HCT116 (cell line): ENCODE results near the gene CCDC73. TPM values are rescaled to one million over a fixed set of nuclear protein-coding genes. Genes with fewer than 3 reads are reported as not detected.

Experiments used
- ATAC-seq: fragments of 200-7000 bp; cut with Tn5 transposase; 2 replicates; pipeline ENCODE4 v1.9.1; 2020; ENCODE audit warnings: mild to moderate bottlenecking, moderate library complexity
- BruUV-seq: library from RNA; stranded (reverse); fragments of 400-500 nt; replicated peaks from 2 replicates; lab custom pipeline; 2021; lab: Mats Ljungman, UMichigan
- CTCF ChIA-PET: fragments of 300-600 bp; sonication (Branson Sonifier 250); formaldehyde crosslinking; loops from one replicate; lab custom pipeline; 2021; ENCODE audit warnings: antibody characterized with exemption; lab: Charles Lee
- POLR2A ChIA-PET: fragments of 300-600, 350-600 bp; sonication (Branson Sonifier 250); formaldehyde crosslinking; loops from one replicate; lab custom pipeline; 2021; ENCODE audit warnings: antibody characterized with exemption; lab: Charles Lee
- RAD21 ChIA-PET, 2 experiments: fragments of 300-600 bp; sonication (Branson Sonifier 250); formaldehyde crosslinking; loops; one replicate each; lab custom pipeline; 2023; ENCODE audit warnings: low total read pairs in 2 of 2; ENCODE audit not compliant: uncharacterized antibody in 2 of 2, unreplicated experiment in 2 of 2, low non-redundant PET in 1 of 2; lab: Charles Lee
- DNase-seq: peaks from one replicate; pipeline ENCODE4 v3.0.0-alpha.2; 2010; ENCODE audit warnings: low read depth, low spot score
- H2AFZ ChIP-seq: fragments of 200-600 bp; shearing (Covaris generic), sonication (generic); 2 replicates; pipeline ENCODE4 v1.6.1; 2017; ENCODE audit warnings: low read depth, mixed run types, mixed read lengths, antibody characterized with exemption, low read length; ENCODE audit not compliant: poor library complexity, severe bottlenecking
- H3K27ac ChIP-seq: 2 replicates; pipeline ENCODE4 v1.5.1; 2012; ENCODE audit warnings: low read depth, low read length
- H3K27me3 ChIP-seq: fragments of 200-600 bp; sonication (generic); 2 replicates; pipeline ENCODE4 v1.6.1; 2016; ENCODE audit warnings: mixed run types, low read length, mixed read lengths; ENCODE audit not compliant: insufficient read depth
- H3K36me3 ChIP-seq, 2 experiments: fragments of 200-500 bp in 1 of 2; fragments of 200-600 bp in 1 of 2; sonication (Bioruptor generic) in 1 of 2; sonication (generic) in 1 of 2; 2 replicates each; pipeline versions ENCODE4 v1.5.1 to v1.6.1; 2014 to 2016; ENCODE audit warnings: low read length in 2 of 2, inconsistent platforms in 1 of 2, mixed read lengths in 1 of 2, mixed run types in 1 of 2; ENCODE audit not compliant: insufficient read depth in 2 of 2, control insufficient read depth in 1 of 2
- H3K4me1 ChIP-seq, 2 experiments: fragments of 200-600 bp in 1 of 2; sonication (generic) in 1 of 2; 2 replicates each; pipeline versions ENCODE4 v1.5.1 to v1.6.1; 2012 to 2017; ENCODE audit warnings: low read length in 2 of 2, inconsistent platforms in 1 of 2, mild to moderate bottlenecking in 1 of 2, mixed read lengths in 1 of 2, mixed run types in 1 of 2, moderate library complexity in 1 of 2; ENCODE audit not compliant: insufficient read depth in 2 of 2, control insufficient read depth in 1 of 2
- H3K4me2 ChIP-seq: fragments of 200-600 bp; sonication (generic); 2 replicates; pipeline ENCODE4 v1.6.1; 2017; ENCODE audit warnings: mixed run types, low read length, mixed read lengths
- H3K4me3 ChIP-seq, 2 experiments: fragments of 200-600 bp in 1 of 2; sonication (generic) in 1 of 2; replicated peaks in 1 of 2; 2 replicates each; pipeline ENCODE4 v1.5.1; 2011 to 2016; ENCODE audit warnings: low read length in 2 of 2, control low read depth in 1 of 2, low read depth in 1 of 2, mild to moderate bottlenecking in 1 of 2, mixed read lengths in 1 of 2, mixed run types in 1 of 2
- H3K79me2 ChIP-seq: fragments of 200-600 bp; sonication (generic); 2 replicates; pipeline ENCODE4 v1.6.1; 2017; ENCODE audit warnings: mild to moderate bottlenecking, mixed run types, low read length, moderate library complexity, mixed read lengths; ENCODE audit not compliant: insufficient read depth
- H3K9ac ChIP-seq: fragments of 200-600 bp; sonication (generic); 2 replicates; pipeline ENCODE4 v1.6.1; 2016; ENCODE audit warnings: low read length, mixed read lengths
- H3K9me2 ChIP-seq: fragments of 200-600 bp; sonication (generic), shearing (Covaris generic); 2 replicates; pipeline ENCODE4 v1.6.1; 2017; ENCODE audit warnings: mixed run types, mild to moderate bottlenecking, moderate library complexity; ENCODE audit not compliant: insufficient read depth
- H3K9me3 ChIP-seq, 2 experiments: fragments of 200-500 bp in 1 of 2; fragments of 200-600 bp in 1 of 2; sonication (Bioruptor generic) in 1 of 2; sonication (generic) in 1 of 2; 2 replicates each; pipeline ENCODE4 v1.6.1; 2014 to 2017; ENCODE audit warnings: low read length in 2 of 2, mixed read lengths in 2 of 2, inconsistent platforms in 1 of 2, low read depth in 1 of 2, mild to moderate bottlenecking in 1 of 2, mixed run types in 1 of 2, moderate library complexity in 1 of 2; ENCODE audit not compliant: control insufficient read depth in 1 of 2, insufficient read depth in 1 of 2
- H4K20me1 ChIP-seq: fragments of 200-600 bp; sonication (generic), shearing (Covaris generic); 2 replicates; pipeline ENCODE4 v1.6.1; 2017; ENCODE audit warnings: mixed run types, mild to moderate bottlenecking, moderate library complexity; ENCODE audit not compliant: insufficient read depth
- CBX3 ChIP-seq: IDR thresholded peaks from 2 replicates; pipeline ENCODE4 v1.6.1; 2012; ENCODE audit warnings: low read depth
- CEBPB ChIP-seq: IDR thresholded peaks from 2 replicates; pipeline ENCODE4 v1.6.1; 2012; ENCODE audit warnings: low read depth
- ELF1 ChIP-seq: IDR thresholded peaks from 2 replicates; pipeline ENCODE4 v1.6.1; 2012; ENCODE audit warnings: low read depth, borderline replicate concordance
- EZH2 ChIP-seq: fragments of 200-600 bp; sonication (generic); IDR thresholded peaks from 2 replicates; pipeline ENCODE4 v1.6.1; 2017; ENCODE audit warnings: antibody characterized with exemption, mixed run types
- EZH2phosphoT487 ChIP-seq: fragments of 200-600 bp; IDR thresholded peaks from 2 replicates; pipeline ENCODE4 v1.6.1; 2018; ENCODE audit warnings: antibody characterized with exemption, borderline replicate concordance
- FOSL1 ChIP-seq: IDR thresholded peaks from 2 replicates; pipeline ENCODE4 v1.6.1; 2012; ENCODE audit warnings: low read depth
- JUND ChIP-seq: IDR thresholded peaks from 2 replicates; pipeline ENCODE4 v1.6.1; 2012
- MAX ChIP-seq: IDR thresholded peaks from 2 replicates; pipeline ENCODE4 v1.6.1; 2012
- POLR2A ChIP-seq: IDR thresholded peaks from 2 replicates; pipeline ENCODE4 v1.7.0; 2011; ENCODE audit warnings: borderline replicate concordance; ENCODE audit not compliant: insufficient read depth, insufficient read length; ENCODE audit errors: extremely low read depth
- POLR2AphosphoS5 ChIP-seq: IDR thresholded peaks from 2 replicates; pipeline ENCODE4 v1.6.1; 2011; ENCODE audit warnings: mild to moderate bottlenecking, low read depth, low read length, moderate library complexity
- RAD21 ChIP-seq: IDR thresholded peaks from 2 replicates; pipeline ENCODE4 v1.6.1; 2012; ENCODE audit warnings: low read depth, mild to moderate bottlenecking
- REST ChIP-seq: IDR thresholded peaks from 2 replicates; pipeline ENCODE4 v1.6.1; 2012; ENCODE audit warnings: low read depth
- SIN3A ChIP-seq: IDR thresholded peaks from 2 replicates; pipeline ENCODE4 v1.6.1; 2012; ENCODE audit warnings: low read depth
- SP1 ChIP-seq: IDR thresholded peaks from 2 replicates; pipeline ENCODE4 v1.6.1; 2012; ENCODE audit warnings: low read depth
- SRF ChIP-seq: IDR thresholded peaks from 2 replicates; pipeline ENCODE4 v1.6.1; 2012; ENCODE audit warnings: low read depth
- TCF7L2 ChIP-seq: IDR thresholded peaks from 2 replicates; pipeline ENCODE4 v1.7.0; 2011; ENCODE audit warnings: borderline replicate concordance, inconsistent platforms; ENCODE audit not compliant: insufficient read depth, insufficient read length; ENCODE audit errors: extremely low read depth
- YY1 ChIP-seq: IDR thresholded peaks from 2 replicates; pipeline ENCODE4 v1.6.1; 2011; ENCODE audit warnings: low read length, low read depth, moderate library complexity, mild to moderate bottlenecking; ENCODE audit not compliant: insufficient replicate concordance; ENCODE audit errors: extremely low read depth
- ZBTB33 ChIP-seq: IDR thresholded peaks from 2 replicates; pipeline ENCODE4 v1.6.1; 2011; ENCODE audit warnings: mild to moderate bottlenecking, low read length, moderate library complexity; ENCODE audit not compliant: insufficient replicate concordance; ENCODE audit errors: extremely low read depth
- ZFX ChIP-seq: fragments of 450-650 bp; IDR thresholded peaks from 2 replicates; pipeline ENCODE4 v1.6.1; 2017
- ZNF274 ChIP-seq: fragments of 200-500 bp; sonication (Bioruptor generic); IDR thresholded peaks from 2 replicates; pipeline ENCODE4 v1.6.1; 2014; ENCODE audit warnings: mild to moderate bottlenecking, low read depth, low read length, inconsistent platforms
- intact Hi-C: fragments of 100-400 bp; cut with micrococcal nuclease; formaldehyde crosslinking; loops from 2 replicates; pipeline ENCODE4 v1.10.0; 2022
- total RNA-seq: library from RNA; stranded (reverse); gene quantifications from one replicate; pipeline ENCODE4 v1.2.1, GENCODE V29; 2021; ENCODE audit not compliant: unreplicated experiment

CCDC73 gene
- total RNA-seq, 1 experiment from 2014 or later, result not detected

- TF ChIP-seq POLR2A, result no peak
Observed at GRCh38 chr11:32809313-32809712, 14.9 kb upstream of the CCDC73 start (continued).

- no peaks in the 10 kb centered on the region for H3K79me2 ChIP-seq
- CTCF ChIA-PET, result no interaction called here
- no peak overlapping the region for H2AFZ ChIP-seq
- H3K27ac ChIP-seq, result no peak overlapping the region
- H3K9me3 ChIP-seq, result no peaks in the 10 kb centered on the region
- no peak for DNase-seq
- H3K4me2 ChIP-seq, result no peak overlapping the region
- peaks cover 0 to 13% of the 10 kb centered on the region in 2 experiments; a peak in 1 of 4 replicates for H3K4me1 ChIP-seq
- H4K20me1 ChIP-seq, result no peaks in the 10 kb centered on the region
- no peak overlapping the region for H3K9ac ChIP-seq
- no peaks in the 10 kb centered on the region for H3K36me3 ChIP-seq
- TF ChIP-seq RAD21 (no peak), JUND (no peak), CEBPB (no peak), ZFX (no peak), FOSL1 (no peak), ZNF274 (no peak), TCF7L2 (no peak), SRF (no peak), ELF1 (no peak), EZH2 (no peak), REST (no peak), POLR2AphosphoS5 (no peak), POLR2A (no peak), SP1 (no peak), SIN3A (no peak), YY1 (no peak), EZH2phosphoT487 (no peak), CBX3 (no peak), MAX (no peak), ZBTB33 (no peak)
- TF ChIP-seq, all 23 proteins: peak for 0
- no peaks in the 10 kb centered on the region for H3K27me3 ChIP-seq
- ATAC-seq, result no peak
- ChIA-PET POLR2A (no interaction called here), RAD21 (no interaction called here)
- no peak overlapping the region for H3K4me3 ChIP-seq
- intact Hi-C loops, result no loop called here
- H3K9me2 ChIP-seq, result no peaks in the 10 kb centered on the region
- no TSS peak for BruUV-seq
Observed at GRCh38 chr11:32796425-32796824, 2.0 kb upstream of the CCDC73 start.
